GM21526 (cell line): ENCODE results near the gene RANBP2.
"Not testable (repeated sequence)": the region's sequence is repeated elsewhere in the genome, so short reads cannot be mapped to it uniquely, and the experiment has no call there.

Source experiments
- ATAC-seq: cut with Tn5 transposase; IDR thresholded peaks from one replicate; pipeline ENCODE4 v1.9.1; 2021; ENCODE audit warnings: moderate library complexity; ENCODE audit not compliant: unreplicated experiment, low FRiP score

RANBP2 gene

GRCh38 chr2:108767859-108768258, 48.6 kb downstream of the RANBP2 start:
- ATAC-seq, result not testable (repeated sequence)

GRCh38 chr2:108776475-108776874, 57.2 kb downstream of the RANBP2 start:
- ATAC-seq, result peak; percentile 62

GRCh38 chr2:108778857-108779256, 59.6 kb downstream of the RANBP2 start:
- no peak for ATAC-seq

GRCh38 chr2:108786008-108786353, 66.7 kb downstream of the RANBP2 start:
- peak; percentile 3 for ATAC-seq

- ATAC-seq, result peak; percentile 93
Observed at GRCh38 chr2:108786354-108787215, 67.3 kb downstream of the RANBP2 start, which contains the start of gene CCDC138. CCDC138 (plus strand) TSS chr2:108786771; CDS start chr2:108786823, 52 bp downstream.

GRCh38 chr2:108787216-108787541, 67.9 kb downstream of the RANBP2 start:
- no peak for ATAC-seq

GRCh38 chr2:108803045-108803736, 83.9 kb downstream of the RANBP2 start:
- ATAC-seq, result no peak

GRCh38 chr2:108805032-108805431, 85.8 kb downstream of the RANBP2 start:
- no peak for ATAC-seq

GRCh38 chr2:108805782-108806181, 86.5 kb downstream of the RANBP2 start:
- ATAC-seq, result no peak

- no peak for ATAC-seq
Observed at GRCh38 chr2:108806371-108807113, 87.3 kb downstream of the RANBP2 start.

- no peak for ATAC-seq
Observed at GRCh38 chr2:108809936-108810335, 90.7 kb downstream of the RANBP2 start.

- no peak for ATAC-seq
Observed at GRCh38 chr2:108810993-108811957, 92.0 kb downstream of the RANBP2 start.

GRCh38 chr2:108813732-108814131, 94.5 kb downstream of the RANBP2 start:
- no peak for ATAC-seq

GRCh38 chr2:108820482-108820881, 101.2 kb downstream of the RANBP2 start:
- no peak for ATAC-seq

GRCh38 chr2:108823286-108823685, 104.0 kb downstream of the RANBP2 start:
- no peak for ATAC-seq

GRCh38 chr2:108824316-108825070, 105.2 kb downstream of the RANBP2 start:
- ATAC-seq, result no peak

GRCh38 chr2:108825254-108825653, 106.0 kb downstream of the RANBP2 start:
- ATAC-seq, result no peak

GRCh38 chr2:108825736-108826135, 106.5 kb downstream of the RANBP2 start:
- no peak for ATAC-seq

- no peak for ATAC-seq
Observed at GRCh38 chr2:108829578-108830310, 110.5 kb downstream of the RANBP2 start.
